RWPE2 (cell line): ENCODE data around the gene PLCB4.

ENCODE experiments used
- ATAC-seq: fragments of 200-7000 bp; cut with Tn5 transposase; 3 replicates; pipeline ENCODE4 v1.9.1; 2021; ENCODE audit warnings: low read depth
- DNase-seq: peaks from one replicate; pipeline ENCODE4 v3.0.0-alpha.2; 2020; ENCODE audit warnings: low spot score
- H3K27ac ChIP-seq: fragments of 450-650 bp; 2 replicates; pipeline ENCODE4 v1.5.1; 2017; ENCODE audit warnings: mild to moderate bottlenecking; ENCODE audit not compliant: poor library complexity, severe bottlenecking
- H3K27me3 ChIP-seq: fragments of 250-450 bp; sonication (Bioruptor Pico); 2 replicates; pipeline ENCODE4 v1.5.1; 2021; ENCODE audit warnings: mild to moderate bottlenecking, moderate library complexity; ENCODE audit not compliant: insufficient read depth, poor library complexity, severe bottlenecking
- H3K36me3 ChIP-seq: fragments of 250-450 bp; sonication (Bioruptor Pico); 2 replicates; pipeline ENCODE4 v1.5.1; 2020; ENCODE audit warnings: low read depth, mild to moderate bottlenecking, moderate library complexity
- H3K4me1 ChIP-seq: fragments of 250-450 bp; sonication (Bioruptor Pico); 2 replicates; pipeline ENCODE4 v1.5.1; 2021; ENCODE audit warnings: mild to moderate bottlenecking, moderate library complexity; ENCODE audit not compliant: insufficient read depth, poor library complexity, severe bottlenecking
- H3K4me3 ChIP-seq: fragments of 250-450 bp; sonication (Bioruptor Pico); 2 replicates; pipeline ENCODE4 v1.5.1; 2021; ENCODE audit warnings: mild to moderate bottlenecking, moderate library complexity; ENCODE audit not compliant: severe bottlenecking
- H3K9me3 ChIP-seq: fragments of 250-450 bp; sonication (Bioruptor Pico); 2 replicates; pipeline ENCODE4 v1.5.1; 2021; ENCODE audit warnings: mild to moderate bottlenecking, moderate library complexity; ENCODE audit not compliant: severe bottlenecking
- TF ChIP-seq, protein P1 (sequence below): fragments of 450-650 bp; IDR thresholded peaks from one replicate; pipeline ENCODE4 v1.5.1; 2017; ENCODE audit warnings: mild to moderate bottlenecking, moderate library complexity; ENCODE audit not compliant: poor library complexity, severe bottlenecking

The PLCB4 gene

DNA sequence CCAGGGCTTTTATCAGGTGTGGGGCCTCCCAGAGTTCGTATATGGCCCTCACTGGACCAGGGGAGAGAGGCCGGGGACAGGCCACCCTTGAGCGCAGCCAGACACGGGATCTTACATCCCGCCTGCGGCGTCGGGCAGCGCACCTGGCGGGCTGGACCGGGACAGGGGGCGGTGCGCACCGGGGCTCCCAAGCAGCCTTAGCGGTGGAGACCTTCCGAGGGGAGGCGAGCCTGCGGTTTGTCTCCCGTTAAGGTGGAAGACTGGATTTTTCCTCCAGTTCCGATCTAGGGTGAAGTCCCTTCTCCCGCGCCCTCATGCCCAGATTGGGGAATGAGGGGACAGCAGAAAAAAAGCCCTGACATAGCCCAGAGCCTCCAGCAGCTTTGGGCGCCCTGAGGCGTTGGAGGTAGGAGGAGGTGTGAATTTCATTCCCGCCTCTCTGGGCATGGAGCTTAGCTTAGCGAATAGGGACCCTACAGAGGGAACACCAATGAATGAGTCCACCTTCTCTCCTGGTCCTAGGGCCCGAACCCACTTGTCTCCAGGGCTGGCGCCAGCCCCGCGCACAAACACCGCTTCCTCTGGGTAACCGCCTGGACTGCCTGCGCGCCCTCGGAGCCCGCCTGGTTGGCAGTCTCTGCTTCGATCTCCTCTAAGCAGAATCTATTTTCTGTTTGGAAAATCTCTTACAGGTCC is 438.8 kb downstream of the PLCB4 start:
- H3K9me3 ChIP-seq = no peaks in the 10 kb centered on the region
- no peaks in the 10 kb centered on the region for H3K4me1 ChIP-seq
- DNase-seq (no peak), ATAC-seq (no peak)
- peaks cover 52% of the 10 kb centered on the region for H3K27me3 ChIP-seq
- H3K27ac ChIP-seq = no peak overlapping the region
- H3K4me3 ChIP-seq = no peak overlapping the region
- TF ChIP-seq, protein P1, sequence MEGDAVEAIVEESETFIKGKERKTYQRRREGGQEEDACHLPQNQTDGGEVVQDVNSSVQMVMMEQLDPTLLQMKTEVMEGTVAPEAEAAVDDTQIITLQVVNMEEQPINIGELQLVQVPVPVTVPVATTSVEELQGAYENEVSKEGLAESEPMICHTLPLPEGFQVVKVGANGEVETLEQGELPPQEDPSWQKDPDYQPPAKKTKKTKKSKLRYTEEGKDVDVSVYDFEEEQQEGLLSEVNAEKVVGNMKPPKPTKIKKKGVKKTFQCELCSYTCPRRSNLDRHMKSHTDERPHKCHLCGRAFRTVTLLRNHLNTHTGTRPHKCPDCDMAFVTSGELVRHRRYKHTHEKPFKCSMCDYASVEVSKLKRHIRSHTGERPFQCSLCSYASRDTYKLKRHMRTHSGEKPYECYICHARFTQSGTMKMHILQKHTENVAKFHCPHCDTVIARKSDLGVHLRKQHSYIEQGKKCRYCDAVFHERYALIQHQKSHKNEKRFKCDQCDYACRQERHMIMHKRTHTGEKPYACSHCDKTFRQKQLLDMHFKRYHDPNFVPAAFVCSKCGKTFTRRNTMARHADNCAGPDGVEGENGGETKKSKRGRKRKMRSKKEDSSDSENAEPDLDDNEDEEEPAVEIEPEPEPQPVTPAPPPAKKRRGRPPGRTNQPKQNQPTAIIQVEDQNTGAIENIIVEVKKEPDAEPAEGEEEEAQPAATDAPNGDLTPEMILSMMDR = no peak
- H3K36me3 ChIP-seq = no peaks in the 10 kb centered on the region

DNA sequence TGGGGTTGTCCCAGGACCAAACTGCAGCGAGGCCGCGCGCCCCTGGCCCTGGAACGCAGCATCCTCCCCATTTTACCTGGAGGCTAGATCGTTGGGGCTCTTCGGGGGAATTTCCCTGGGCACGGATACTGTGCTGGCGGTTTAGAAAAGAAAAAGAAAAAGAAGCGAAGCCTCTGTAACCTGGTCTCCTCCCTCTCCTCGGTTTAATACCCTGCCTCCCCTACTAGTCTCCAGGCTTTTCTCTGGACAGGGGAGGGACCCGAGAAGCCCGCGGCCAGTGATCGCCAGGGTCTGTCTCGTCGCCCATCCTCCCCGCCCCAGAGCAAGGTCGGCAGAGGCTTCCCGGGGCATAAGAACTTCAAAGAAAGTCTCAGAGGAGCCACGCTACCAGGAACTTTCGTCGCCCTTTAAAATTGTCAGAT is 439.4 kb downstream of the PLCB4 start:
- TF ChIP-seq, protein P1 = no peak
- H3K27ac ChIP-seq = no peak overlapping the region
- H3K4me1 ChIP-seq = no peaks in the 10 kb centered on the region
- no peaks in the 10 kb centered on the region for H3K36me3 ChIP-seq
- H3K4me3 ChIP-seq = no peak overlapping the region
- peaks cover 58% of the 10 kb centered on the region for H3K27me3 ChIP-seq
- no peak for DNase-seq
- no peak for ATAC-seq
- no peaks in the 10 kb centered on the region for H3K9me3 ChIP-seq

DNA sequence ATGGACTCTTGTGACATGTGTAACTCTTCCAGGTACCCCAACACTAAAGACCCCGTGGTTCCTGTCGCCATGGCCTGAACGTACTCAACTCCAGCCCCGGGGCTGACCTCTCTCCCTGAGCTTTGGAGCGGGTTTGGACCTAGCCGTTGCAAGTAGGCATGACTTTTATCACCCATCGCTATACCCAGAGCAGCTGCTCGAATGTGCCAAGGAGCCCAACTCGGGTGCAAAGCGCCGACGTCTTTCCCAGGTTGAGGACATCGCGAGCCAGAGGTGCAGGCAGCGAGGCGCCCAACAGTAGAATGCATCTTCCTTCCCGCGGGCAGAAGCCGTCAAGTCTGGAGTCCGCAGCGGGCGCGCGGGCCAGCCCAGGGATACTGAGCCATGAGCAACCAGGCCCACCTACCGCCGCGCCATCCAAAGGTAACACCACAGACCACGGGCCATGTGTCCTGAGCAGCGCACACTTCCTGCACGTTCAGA is 439.9 kb downstream of the PLCB4 start:
- no peaks in the 10 kb centered on the region for H3K9me3 ChIP-seq
- DNase-seq (no peak), ATAC-seq (no peak)
- no peak overlapping the region for H3K27ac ChIP-seq
- H3K4me3 ChIP-seq = no peak overlapping the region
- no peaks in the 10 kb centered on the region for H3K36me3 ChIP-seq
- H3K27me3 ChIP-seq = peaks cover 63% of the 10 kb centered on the region
- TF ChIP-seq, protein P1 = no peak
- no peaks in the 10 kb centered on the region for H3K4me1 ChIP-seq

DNA sequence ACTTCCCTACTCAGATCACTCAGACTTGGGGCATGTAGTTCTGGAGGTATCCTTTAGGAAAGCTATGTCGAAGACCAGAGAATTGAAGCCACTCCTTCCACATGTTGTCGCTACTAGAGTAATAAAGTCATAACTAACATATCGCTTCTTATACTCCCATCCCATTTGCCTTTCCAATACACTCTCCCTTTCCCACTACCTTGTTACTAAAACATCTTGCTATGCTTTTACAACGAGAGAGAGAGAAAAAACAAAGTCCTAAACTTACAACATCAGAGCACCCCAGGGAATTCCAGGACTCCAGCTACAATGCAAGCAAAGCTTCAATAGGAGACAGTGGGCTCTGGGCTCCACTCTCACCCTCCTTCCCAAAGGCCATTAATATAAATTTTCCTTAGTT is 440.4 kb downstream of the PLCB4 start:
- Histone ChIP-seq H3K27me3 (peaks cover 68% of the 10 kb centered on the region), H3K36me3 (no peaks in the 10 kb centered on the region), H3K4me1 (no peaks in the 10 kb centered on the region), H3K27ac (no peak overlapping the region), H3K4me3 (no peak overlapping the region), H3K9me3 (no peaks in the 10 kb centered on the region)
- TF ChIP-seq, protein P1 = no peak
- ATAC-seq (no peak), DNase-seq (no peak)

DNA sequence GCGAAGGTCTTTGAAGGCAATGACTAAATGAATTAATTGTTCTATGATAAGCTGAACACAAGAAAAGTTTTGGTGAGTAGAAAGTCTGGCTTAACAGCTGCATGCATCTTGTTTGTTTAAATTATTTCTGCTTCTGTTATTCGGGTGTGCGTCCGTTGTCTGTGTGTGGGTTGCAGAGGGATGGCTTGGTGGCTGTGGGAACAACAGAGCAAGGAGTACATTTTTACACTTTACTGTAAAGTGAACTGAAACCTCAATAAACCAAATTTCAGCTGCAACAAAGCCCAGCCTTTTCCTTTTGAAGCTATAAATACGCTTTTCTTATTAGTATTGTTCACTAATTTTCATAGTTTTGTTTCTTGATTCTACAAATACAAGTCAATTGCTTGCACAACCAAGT is 442.0 kb downstream of the PLCB4 start:
- H3K4me1 ChIP-seq = no peaks in the 10 kb centered on the region
- no peak overlapping the region for H3K27ac ChIP-seq
- no peaks in the 10 kb centered on the region for H3K36me3 ChIP-seq
- ATAC-seq = no peak
- TF ChIP-seq, protein P1 = no peak
- peaks cover 84% of the 10 kb centered on the region for H3K27me3 ChIP-seq
- no peak for DNase-seq
- H3K4me3 ChIP-seq = no peak overlapping the region
- no peaks in the 10 kb centered on the region for H3K9me3 ChIP-seq
